Measurements from ENCODE around the gene RAN. TPM values are rescaled to one million over a fixed set of nuclear protein-coding genes. Genes with fewer than 3 reads are reported as not detected.
A peak's percentile ranks its signal among the peaks of the same experiment; 100 is the strongest.

The RAN gene
- total and polyA plus RNA-seq, 9 of the 15 experiments (the other 6 are each of a cell fraction or from before 2014, with no cell fraction given): 1,687 to 3,820 (median 2,300) TPM

- FAIRE-seq: no peak
- ChIA-PET POLR2A (interaction anchor here (0.7 to 1.9 kb wide), 4 partner anchors 9 to 217 kb away, joined by 3 to 7 read pairs (median 4); no protein-coding TSS in a partner anchor), CTCF (ENCODE audit: low intra/inter-chr PET ratio) (no interaction called here)
- in situ Hi-C loops (cut with MboI) (no loop called here), intact Hi-C loops (cut with micrococcal nuclease) (no loop called here)
- peaks cover 8% of the 10 kb centered on the region for H4K20me1 ChIP-seq (replicated peaks; ENCODE audit: control insufficient read depth, insufficient read depth, low read length)
- no peak overlapping the region for H3K4me3 ChIP-seq
- no peaks in the 10 kb centered on the region for H3K27me3 ChIP-seq (ENCODE audit: control insufficient read depth in 2 of 2, insufficient read depth in 2 of 2, low read length in 2 of 2)
- H3K9me3 ChIP-seq (replicated peaks; ENCODE audit: control insufficient read depth, insufficient read depth, low read depth, low read length): no peaks in the 10 kb centered on the region
- H3K4me1 ChIP-seq (replicated peaks in 1 of 2; ENCODE audit: control insufficient read depth in 2 of 2, insufficient read depth in 2 of 2, low read length in 2 of 2): peaks cover 28 to 41% of the 10 kb centered on the region in 2 experiments; a peak in 4 of 5 replicates
- no TSS peak for BruUV-seq (replicated peaks)
- H3K79me2 ChIP-seq (ENCODE audit: control insufficient read depth, insufficient read depth, low read length): peaks cover 50% of the 10 kb centered on the region
- no peak overlapping the region for H3K27ac ChIP-seq (ENCODE audit: extremely low read depth, low read depth, low read length)
- H2AFZ ChIP-seq (ENCODE audit: low read depth, low read length): no peak overlapping the region
- ATAC-seq: no peak
- H3K4me2 ChIP-seq (ENCODE audit: insufficient read depth, low read length): no peak overlapping the region
- H3K9ac ChIP-seq (ENCODE audit: insufficient read depth in 1 of 2, low read depth in 2 of 2, low read length in 2 of 2): no peak overlapping the region; a peak in 1 of 4 replicates
- H3K36me3 ChIP-seq (ENCODE audit: control insufficient read depth, insufficient read depth, low read length): peaks cover 51% of the 10 kb centered on the region
- no peak for DNase-seq (ENCODE audit: extremely low read depth in 1 of 4, low spot score in 3 of 4)
- no peaks in the 10 kb centered on the region for H3K9me1 ChIP-seq (ENCODE audit: control insufficient read depth, insufficient read depth, low read length)
- TF ChIP-seq BRD9 (IDR thresholded peaks at IDR 0.05; ENCODE audit: low read depth, partially characterized antibody) (no peak), XRCC5 (IDR thresholded peaks at IDR 0.05; ENCODE audit: low read depth, low read length) (no peak), ZNF140 (CRISPR knock-in tag; IDR thresholded peaks at IDR 0.05) (no peak), SAFB2 (IDR thresholded peaks at IDR 0.05; ENCODE audit: borderline replicate concordance, low read depth, low read length, severe bottlenecking) (no peak), FOXJ3 (CRISPR knock-in tag; IDR thresholded peaks at IDR 0.05) (no peak), POLR2A (conservative IDR thresholded peaks at IDR 0.05) (0 out of 2 replicates have a peak, but pooled peaks have one; percentile 6), EP400 (IDR thresholded peaks at IDR 0.05) (no peak), EP300 (IDR thresholded peaks at IDR 0.05; ENCODE audit: low read length) (no peak), HDAC6 (IDR thresholded peaks at IDR 0.05; ENCODE audit: low read depth, low read length) (no peak), XRCC3 (IDR thresholded peaks at IDR 0.05) (no peak), ZNF24 (IDR thresholded peaks at IDR 0.05) (no peak), ZNF316 (IDR thresholded peaks at IDR 0.05) (peak; percentile 53), RB1 (IDR thresholded peaks at IDR 0.05; ENCODE audit: low read depth) (no peak), ZNF696 (CRISPR knock-in tag; conservative IDR thresholded peaks at IDR 0.05) (no peak), CTCFL (IDR thresholded peaks at IDR 0.05; ENCODE audit: borderline replicate concordance, insufficient read depth, low read depth, low read length, poor library complexity, severe bottlenecking) (no peak), POLR3G (IDR thresholded peaks at IDR 0.05; ENCODE audit: extremely low read depth, insufficient read length, insufficient replicate concordance) (no peak), NFRKB (IDR thresholded peaks at IDR 0.05; ENCODE audit: low read depth) (no peak), TAL1 (IDR thresholded peaks at IDR 0.05) (no peak), ZNF586 (CRISPR knock-in tag; conservative IDR thresholded peaks at IDR 0.05) (no peak), RERE (CRISPR knock-in tag; IDR thresholded peaks at IDR 0.05; ENCODE audit: borderline replicate concordance) (no peak)
These were observed 4.4 kb downstream of the RAN start for GRCh38 chr12:130876297-130876696.

All from K562 (cell line).